Stimulated activated CD4-positive, alpha-beta T cell treated with anti-CD3 and anti-CD28 coated beads, TNF-alpha, amount 100 ng/mL, for 48 hours (primary cell): ENCODE measurements around the gene ARHGEF26.
A peak's percentile ranks its signal among the peaks of the same experiment; 100 is the strongest.

Experiments used
- DNase-seq, 3 donors: peaks; one replicate each; pipeline ENCODE4 v3.0.0-alpha.2; 2020; ENCODE audit warnings: low read depth in 3 of 3

Gene ARHGEF26

DNA sequence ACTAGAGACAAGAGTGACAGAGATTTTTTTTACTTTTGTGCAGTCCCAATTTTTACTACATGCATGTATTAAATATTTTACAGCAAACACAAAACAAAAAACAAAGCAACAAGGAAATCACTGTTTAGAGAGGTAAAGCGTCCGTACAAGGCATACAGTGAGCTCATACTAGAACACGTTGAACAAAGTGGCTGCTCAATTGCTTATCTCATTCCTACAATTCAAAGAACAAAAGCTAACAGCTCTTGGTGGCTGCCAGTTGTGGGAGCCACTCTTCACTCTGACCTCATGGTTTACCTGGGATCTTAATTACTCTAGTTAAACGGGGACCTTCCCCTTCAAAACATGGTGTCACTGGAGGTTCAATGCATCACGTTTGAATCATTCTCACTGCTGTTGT lies 7.6 kb upstream of the ARHGEF26 start:
- DNase-seq, result no peak

DNA sequence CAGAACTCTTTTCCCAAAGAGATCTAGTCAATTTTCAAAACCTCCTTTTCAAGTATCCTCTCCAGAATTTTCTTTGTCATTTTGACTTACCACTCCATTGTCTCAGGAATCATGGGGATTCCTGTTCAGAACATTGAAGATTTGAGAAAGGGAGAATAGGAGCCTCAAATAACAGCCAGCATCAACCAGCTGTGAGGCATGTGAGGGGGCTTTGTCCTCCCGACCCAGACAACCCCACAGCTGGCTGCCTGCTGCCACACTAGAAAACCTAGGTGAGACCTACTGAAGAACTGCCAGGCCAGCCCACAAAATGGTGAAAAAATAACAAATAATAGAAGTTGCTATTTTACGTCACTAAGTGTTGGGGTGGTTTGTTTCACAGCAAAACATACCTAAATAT lies 5.9 kb upstream of the ARHGEF26 start:
- DNase-seq, result no peak

DNA sequence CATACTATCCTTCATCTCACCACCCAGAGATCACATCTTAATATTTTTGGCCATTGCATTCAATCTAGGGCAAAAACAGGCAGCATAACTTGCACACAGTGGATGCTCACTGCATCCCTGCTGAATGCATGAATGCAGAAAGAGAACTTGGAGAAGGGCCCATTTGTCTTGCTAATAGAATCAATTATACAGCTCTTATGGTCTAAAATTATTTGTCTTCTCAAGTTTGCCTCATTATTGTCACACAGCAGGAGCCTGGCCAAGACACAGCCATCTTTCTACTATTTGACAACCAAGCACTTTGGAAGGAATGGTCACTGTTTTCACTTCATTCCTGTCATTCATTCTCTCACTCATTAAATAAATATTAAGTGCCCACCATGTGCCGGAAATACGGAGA lies 1.2 kb upstream of the ARHGEF26 start:
- DNase-seq, result no peak

DNA sequence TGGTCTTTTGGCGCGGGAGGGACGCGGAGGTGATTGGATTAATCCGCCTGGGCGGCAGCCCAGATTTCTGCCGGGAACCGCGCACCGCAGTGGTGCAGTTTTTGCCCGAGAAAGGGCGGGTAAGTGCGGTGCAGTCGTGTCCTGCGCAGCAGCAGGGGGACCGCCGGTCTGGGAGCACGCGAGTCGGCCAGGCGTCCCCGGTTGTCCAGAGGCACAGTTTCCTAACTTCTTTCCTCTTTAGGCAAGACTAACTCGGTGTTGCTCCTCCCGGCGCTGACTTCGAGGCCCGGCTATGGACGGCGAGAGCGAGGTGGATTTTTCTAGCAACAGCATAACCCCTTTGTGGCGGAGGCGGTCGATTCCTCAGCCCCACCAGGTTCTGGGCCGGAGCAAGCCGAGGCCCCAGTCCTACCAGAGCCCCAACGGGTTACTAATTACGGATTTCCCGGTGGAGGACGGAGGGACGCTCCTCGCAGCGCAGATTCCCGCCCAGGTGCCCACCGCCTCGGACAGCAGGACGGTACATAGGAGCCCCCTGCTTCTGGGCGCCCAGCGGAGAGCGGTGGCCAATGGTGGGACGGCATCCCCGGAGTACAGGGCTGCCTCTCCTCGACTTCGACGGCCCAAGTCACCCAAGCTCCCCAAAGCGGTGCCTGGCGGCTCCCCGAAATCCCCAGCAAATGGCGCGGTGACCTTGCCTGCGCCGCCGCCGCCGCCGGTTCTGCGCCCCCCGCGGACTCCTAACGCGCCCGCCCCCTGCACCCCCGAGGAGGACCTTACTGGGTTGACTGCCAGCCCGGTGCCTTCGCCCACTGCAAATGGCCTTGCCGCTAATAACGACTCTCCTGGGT lies 736 bp downstream of the ARHGEF26 start:
- peak in 1 of 3 donors; percentile 2 for DNase-seq

DNA sequence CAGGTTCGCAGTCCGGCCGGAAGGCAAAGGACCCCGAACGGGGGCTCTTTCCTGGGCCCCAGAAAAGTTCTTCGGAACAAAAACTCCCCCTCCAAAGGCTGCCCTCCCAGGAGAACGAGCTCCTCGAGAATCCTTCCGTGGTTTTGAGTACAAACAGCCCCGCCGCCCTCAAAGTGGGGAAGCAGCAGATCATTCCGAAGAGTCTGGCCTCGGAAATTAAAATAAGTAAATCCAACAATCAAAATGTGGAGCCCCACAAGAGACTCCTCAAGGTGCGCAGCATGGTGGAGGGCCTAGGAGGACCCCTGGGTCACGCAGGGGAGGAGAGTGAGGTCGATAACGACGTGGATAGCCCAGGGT lies 1.3 kb downstream of the ARHGEF26 start:
- no peak for DNase-seq

DNA sequence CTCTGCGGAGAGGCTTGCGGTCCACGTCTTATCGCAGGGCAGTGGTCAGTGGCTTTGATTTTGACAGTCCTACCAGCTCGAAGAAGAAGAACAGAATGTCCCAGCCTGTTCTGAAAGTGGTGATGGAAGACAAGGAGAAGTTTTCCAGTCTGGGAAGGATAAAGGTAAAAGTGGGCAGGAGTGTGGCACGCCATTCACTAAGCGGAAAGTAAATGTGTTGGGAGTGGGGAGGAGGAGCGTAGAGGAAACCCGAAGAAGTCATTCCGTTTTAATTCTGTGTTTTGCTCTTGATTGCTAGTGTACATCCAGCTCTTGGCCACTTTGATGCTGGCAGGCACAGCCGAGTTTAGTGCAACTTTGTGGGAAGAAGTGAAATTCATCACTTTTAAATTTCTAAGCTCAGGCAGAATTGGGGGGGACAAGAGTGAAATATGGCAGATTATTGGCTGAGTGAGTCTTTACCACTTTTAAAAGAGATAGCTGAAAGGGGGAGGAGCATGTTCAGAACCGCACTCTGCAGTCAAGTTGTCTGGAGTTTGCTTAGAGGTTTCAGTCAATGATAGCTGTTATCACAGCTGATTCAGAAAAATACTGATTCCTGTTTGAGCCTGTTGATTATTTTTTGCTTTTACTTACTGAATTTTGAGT lies 1.8 kb downstream of the ARHGEF26 start:
- no peak for DNase-seq

DNA sequence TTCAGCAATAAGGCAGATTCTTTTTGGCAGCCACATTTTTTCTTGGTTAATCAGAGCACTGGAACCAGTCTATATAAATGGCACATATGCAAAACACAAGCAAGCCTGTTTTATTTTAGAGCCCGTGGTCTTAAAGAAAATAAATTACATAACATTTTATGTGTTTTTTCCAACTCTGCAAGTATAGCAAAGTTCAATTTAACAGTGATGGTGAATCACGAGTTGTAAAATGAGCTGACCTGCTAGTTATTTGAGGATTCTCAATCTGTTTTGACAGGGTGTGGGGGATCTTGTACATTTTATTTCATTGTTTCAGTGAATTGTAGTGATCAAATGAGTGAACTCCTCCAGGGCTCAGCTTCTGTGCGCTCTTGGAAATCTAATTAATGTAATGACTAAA lies 2.7 kb downstream of the ARHGEF26 start:
- DNase-seq, result no peak

DNA sequence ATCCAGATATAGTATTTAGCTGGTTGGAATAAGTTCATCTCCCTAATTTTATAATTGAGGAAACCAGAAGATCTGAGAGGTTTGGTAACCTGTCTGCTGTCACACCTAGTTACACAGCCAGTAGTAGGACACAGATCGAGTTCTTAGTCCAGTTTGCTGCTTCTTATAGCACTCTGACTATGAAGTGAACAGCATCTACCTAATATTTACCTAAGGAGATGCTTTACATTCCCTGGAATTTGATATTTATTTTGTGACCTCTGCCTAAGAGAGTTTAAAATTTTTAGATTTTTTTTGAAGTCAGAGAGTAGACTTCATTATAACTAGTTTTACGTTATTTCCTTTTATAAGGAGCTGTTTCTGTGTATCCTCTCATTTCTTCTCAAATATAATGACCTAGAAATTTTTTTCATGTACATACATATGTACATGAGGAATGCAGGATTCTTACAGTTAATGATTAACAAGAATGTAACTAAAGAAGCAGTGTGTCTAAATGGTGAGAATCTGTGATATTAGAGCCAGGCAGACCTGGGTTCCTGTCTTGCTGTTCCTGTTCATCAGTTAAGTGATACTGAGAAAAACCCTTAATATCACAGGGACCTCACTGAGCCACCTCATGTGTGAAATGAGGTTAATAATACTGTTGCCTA lies 4.3 kb downstream of the ARHGEF26 start:
- no peak for DNase-seq

DNA sequence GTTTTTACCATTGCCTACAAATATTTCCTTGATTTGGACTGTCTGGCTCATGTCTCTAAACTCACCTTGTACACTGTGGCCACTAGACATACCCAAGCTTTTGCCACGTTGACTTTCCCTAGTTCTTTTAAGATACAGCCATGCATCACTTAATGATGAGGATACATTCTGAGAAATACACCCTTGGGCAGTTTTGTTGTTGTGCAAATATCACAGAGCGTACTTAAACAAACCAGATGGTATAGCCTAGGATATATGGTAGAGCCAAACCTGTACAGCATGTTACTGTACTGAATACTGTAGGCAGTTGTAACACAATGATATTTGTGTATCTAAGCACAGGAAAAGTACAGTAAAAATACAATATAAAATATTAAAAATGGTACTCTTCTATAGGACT lies 5.5 kb downstream of the ARHGEF26 start:
- no peak for DNase-seq

DNA sequence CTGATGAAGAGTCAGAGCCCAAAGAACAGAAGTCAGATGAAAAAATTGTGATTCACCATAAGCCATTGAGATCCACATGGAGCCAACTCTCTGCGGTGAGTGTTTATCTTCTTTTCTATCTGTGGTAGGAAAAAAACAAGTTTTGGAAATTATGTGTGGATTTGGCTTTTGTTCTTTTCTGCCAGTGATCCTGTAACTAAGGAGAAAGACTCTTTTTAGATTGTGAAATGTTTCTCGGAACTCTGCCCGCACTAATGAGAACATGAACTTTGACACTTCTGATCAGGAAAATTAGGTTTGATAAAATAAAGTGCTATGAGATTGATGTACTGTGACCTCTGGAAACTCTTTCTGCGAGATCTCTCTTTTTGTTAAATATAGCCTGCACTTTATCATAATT lies 8.4 kb downstream of the ARHGEF26 start:
- no peak for DNase-seq

DNA sequence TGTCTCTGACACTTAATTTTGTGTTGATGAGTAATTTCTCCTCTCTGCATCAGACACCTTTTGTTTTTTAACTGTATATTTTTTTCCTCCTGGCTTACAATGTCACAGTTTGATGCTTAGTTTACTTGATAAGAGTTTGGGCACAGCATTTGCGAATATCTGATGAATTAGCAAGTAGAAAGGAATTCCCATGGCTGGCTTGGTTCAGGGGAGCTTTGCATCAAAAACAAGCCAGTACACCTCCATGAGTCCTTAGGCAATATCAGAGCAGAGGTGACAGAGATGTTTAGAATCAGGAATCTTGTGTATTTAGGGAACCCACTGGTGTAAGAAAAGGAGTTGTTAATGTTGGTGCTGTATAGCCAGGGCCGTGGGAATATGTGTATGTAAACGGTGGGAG lies 9.3 kb downstream of the ARHGEF26 start:
- no peak for DNase-seq

DNA sequence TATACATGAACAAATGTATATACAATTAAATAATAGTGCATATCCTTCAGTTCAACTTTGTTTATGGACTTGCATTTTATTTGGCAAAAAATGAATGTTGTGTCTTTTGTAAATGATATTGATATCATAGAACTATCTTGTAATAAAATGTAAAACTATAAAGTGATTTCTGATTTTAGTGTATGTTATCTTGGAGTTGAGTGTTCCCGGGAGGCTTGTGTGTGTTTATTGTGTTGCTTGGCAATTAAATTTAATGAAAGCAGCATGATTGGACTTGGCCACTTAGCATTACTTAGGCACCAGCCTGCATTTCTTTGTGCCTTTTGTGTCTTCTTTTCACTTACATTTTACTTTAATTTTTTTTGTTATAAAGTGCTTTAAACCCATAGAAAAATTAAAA lies 10.6 kb downstream of the ARHGEF26 start:
- no peak for DNase-seq

DNA sequence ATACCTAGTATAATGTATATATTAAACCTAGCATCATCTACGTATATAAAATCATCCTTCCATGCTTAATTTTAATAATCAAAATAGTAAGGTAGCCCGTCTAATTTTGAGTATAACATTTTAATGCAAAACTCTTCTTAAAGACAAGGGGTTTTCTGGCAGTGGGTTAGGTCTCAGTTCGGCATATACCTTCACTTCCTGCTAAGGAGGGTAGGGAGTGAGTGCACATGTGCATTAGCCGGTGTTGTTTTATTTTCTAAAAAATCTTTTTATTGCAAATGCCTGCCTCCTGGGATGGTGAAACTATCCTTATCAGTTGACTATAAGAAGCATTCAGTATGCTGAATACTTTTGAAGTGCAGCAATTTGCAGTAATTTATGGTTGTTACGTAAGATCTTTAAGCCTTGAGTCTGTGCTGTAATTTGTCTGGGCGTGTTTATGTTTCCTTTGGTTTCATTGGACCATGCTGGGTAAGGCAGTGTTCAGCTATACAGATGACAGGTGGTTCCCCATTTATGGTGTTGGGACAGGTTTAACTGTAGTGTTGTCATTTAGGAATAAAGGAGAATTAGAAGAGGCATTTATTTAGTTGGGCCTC lies 11.7 kb downstream of the ARHGEF26 start:
- no peak for DNase-seq

DNA sequence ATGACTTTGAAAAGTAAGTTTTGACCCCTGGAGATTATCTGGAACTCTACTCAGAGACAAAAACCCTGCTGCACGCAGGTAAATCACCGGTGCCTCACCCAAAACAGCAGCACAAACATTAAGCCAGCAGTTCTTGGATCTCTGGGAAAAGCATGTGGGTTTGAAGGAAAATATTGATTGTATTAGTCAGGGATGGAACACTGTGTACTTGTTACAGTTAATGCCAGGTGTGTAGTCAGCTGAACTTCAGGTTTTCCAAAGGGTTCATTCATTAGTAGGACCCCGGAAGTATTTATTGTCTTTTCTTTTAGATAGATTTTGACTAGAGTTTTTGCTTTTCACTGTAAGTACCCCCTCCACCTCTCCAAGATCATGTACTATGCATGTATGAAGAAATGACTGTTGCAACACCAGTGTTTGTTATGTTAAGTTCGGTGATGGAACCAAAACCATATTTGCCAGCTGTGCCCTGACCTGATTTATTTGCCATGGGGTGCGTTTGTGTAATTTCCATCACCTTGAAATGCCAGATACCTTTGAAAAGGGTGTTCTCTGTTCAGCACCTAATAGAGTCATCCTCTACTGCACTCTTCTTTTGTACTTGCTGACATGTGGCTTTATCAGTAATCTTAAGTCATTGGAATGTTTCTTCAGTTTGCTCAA lies 14.5 kb downstream of the ARHGEF26 start:
- no peak for DNase-seq

DNA sequence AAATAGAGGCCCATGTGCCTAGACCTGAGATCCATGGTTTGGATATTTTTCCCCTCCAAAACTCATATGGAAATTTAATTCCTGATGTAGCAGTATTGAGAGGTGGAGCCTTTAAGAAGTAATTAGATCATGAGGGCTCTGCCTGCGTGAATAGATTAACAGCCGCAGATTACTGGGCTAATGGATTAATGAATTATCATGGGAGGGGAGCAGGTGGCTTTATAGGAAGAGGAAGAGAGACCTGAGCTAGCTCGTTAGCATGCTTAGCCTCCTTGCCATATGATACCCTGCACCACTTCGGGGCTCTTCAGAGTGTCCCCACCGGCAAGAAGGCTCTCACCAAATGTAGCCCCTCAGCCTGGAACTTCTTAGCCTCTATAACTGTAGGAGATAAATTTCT lies 15.8 kb downstream of the ARHGEF26 start:
- DNase-seq, result no peak

DNA sequence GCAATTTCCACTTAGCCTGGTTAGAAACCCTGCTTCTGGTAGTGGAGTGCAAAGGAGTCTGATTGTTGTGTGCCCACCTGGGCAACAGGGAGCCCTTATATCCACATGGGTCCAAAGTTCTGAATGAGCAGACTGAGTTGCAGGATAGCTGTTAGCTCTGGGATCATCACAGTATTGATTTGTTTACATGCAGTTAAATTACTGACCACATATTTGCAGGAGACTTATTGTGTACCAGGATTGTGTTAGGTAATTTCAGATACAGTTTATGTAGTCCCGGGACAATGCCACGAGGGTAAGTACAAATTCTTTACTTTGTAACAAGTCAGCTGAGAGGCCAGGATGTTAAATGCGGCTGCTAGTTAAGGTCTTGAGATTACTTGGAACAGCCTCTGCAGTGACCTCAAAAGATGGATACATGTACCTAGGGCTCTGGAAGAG lies 18.8 kb downstream of the ARHGEF26 start:
- DNase-seq, result no peak

DNA sequence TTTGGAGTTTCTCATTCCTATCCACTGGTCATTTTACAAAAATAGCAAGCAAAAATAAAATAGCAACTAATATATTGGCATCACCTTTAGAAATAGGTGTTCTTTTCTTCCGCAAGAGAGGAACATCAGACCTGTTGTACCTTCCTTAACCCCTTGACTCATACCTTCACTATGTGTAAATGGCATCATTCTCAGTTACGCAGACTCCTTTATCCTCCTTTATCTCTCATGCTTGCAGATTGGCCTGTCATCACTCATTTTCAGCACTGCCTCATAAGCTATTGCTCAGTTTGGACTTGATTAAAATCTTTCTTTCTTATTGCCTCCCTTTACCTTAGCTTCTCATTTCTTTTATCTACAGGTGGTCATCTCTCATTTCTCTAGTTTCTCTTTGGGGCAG lies 21.4 kb downstream of the ARHGEF26 start:
- no peak for DNase-seq

DNA sequence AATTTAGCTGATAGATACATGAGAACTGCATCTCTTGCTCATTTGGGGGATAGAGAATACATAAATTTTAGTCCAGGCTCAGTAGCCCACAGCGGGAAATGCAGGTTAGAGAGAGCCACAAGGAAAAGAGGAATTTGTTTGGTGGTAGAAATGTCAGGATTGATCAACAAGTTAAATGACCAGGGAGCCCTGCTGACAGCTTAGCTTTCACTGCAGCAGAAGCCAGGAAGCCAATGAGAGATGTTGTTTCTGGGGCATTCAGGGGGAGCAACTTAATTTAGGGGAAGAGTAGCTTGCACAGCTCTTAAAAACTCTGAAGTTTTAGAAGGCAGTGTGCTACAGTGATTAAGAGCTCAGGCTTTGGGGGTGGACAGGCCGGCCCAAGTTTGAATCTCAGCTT lies 22.7 kb downstream of the ARHGEF26 start:
- no peak for DNase-seq

DNA sequence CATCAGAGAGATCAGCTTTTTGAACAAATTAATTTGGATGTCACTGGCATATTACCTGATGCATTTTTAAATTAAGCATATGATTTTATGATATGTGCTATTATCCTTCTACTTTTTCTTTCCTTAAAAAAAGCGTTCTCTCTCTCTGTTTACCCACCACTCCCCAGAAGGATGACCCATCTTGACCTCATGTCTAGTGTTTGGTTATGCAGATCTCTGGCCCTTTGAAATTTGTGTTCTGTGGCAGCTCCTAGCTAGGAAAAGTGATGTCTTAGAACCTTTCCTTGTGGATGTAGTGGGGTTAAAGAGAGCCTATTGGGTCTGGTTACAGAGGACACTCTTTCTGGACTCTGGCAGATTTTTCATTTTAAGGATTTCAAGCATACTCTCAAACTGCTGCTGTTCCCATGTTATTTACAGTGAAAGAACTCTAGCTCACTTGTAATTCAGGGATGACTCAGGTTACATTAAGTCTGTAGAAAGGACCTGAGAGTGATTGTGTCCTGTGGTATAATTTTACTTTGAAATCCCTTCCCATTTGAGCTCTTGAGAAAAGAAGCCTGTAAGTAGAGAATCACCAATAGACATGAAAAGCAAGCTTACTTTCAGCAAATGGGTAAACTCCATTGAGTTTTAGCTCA lies 23.8 kb downstream of the ARHGEF26 start:
- DNase-seq, result no peak

DNA sequence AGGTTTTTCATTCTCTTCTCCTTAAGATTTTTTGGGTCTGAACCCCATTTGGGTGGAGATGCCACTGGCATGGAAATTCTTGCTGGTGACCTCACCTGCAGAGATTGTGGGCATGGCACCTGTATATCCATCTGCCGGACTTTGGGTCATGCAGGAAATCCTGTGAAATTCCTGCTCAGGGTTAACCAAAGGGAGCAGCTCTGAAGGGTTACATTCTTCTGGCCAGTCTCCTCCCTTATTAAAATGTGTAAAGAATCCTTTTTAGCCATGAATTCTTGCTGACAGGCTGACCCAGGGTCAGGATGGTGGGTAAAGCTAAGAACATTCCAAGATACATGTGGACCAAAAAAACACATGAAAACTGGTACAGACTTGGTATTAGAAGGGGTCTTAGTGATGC lies 27.4 kb downstream of the ARHGEF26 start:
- DNase-seq, result no peak

DNA sequence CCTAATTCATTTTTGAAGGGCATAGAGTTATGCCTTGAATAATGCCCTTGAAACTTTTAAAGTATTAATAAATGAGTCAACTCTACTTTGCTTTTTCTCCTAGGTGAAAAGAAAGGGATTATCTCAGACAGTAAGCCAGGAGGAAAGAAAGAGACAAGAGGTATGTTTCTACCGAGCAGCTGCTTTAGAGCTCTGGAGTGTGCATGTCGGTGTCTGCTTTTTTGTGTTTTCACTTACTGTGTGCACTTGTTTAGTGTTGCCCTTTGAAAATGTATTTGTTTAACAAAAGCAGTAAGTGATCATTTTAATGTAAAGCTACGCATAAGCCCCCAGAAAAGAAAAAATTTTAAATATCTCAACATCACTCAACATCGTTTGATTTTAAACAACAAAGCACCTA lies 28.1 kb downstream of the ARHGEF26 start:
- no peak for DNase-seq

DNA sequence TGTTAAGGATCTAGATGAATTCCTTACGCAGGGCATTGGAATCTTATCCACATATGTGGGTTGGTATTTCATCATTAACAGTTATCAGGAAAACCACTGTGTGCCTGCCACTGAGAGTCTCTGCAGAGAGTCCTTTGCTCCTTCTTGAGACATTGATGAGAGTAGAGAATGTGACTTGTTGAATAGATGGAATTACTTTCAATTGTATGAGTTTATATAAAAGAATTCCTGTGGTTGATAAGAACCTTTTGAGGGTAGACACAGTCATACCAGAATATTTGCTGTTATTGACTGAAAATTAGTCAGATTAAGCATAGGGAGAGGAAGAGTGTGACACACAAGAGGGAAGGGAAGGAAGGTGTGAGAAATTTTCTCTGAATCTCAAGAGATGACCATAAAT lies 30.8 kb downstream of the ARHGEF26 start:
- DNase-seq, result no peak
